Lower lobe of right lung (tissue), 2 donors: ENCODE measurements around the gene BICC1. TPM values are rescaled to one million over a fixed set of nuclear protein-coding genes. Genes with fewer than 3 reads are reported as not detected.
"Not testable (repeated sequence)": the region's sequence is repeated elsewhere in the genome, so short reads cannot be mapped to it uniquely, and the experiment has no call there.

ENCODE experiments used
- ATAC-seq, 2 donors: fragments of 200-7000 bp; cut with Tn5 transposase; one replicate each; pipeline ENCODE4 v1.9.1; 2020 to 2022; ENCODE audit warnings: mild to moderate bottlenecking in 2 of 2, moderate library complexity in 2 of 2
- DNase-seq: peaks from one replicate; pipeline ENCODE4 v3.0.0-alpha.2; 2020
- H3K27ac ChIP-seq: fragments of 200-600 bp; one replicate; pipeline ENCODE4 v1.8.0; 2022
- H3K27me3 ChIP-seq: fragments of 200-600 bp; one replicate; pipeline ENCODE4 v1.8.0; 2022; ENCODE audit warnings: low read depth
- H3K36me3 ChIP-seq: fragments of 200-600 bp; one replicate; pipeline ENCODE4 v1.8.0; 2022; ENCODE audit warnings: mild to moderate bottlenecking
- H3K4me1 ChIP-seq: fragments of 200-600 bp; one replicate; pipeline ENCODE4 v1.8.0; 2022
- H3K4me3 ChIP-seq: fragments of 200-600 bp; one replicate; pipeline ENCODE4 v1.8.0; 2022; ENCODE audit warnings: mild to moderate bottlenecking
- H3K9me3 ChIP-seq: fragments of 200-600 bp; one replicate; pipeline ENCODE4 v1.8.0; 2022
- CTCF ChIP-seq: fragments of 200-600 bp; IDR thresholded peaks from one replicate; pipeline ENCODE4 v1.8.0; 2022; ENCODE audit warnings: antibody characterized with exemption, mild to moderate bottlenecking
- intact Hi-C: fragments of 100-400 bp; cut with DNase I; formaldehyde crosslinking; loops from one replicate; pipeline ENCODE4 v1.11.0; 2022
- total RNA-seq: library from RNA; stranded (reverse); fragmentation: NEBNext Ultra II Directional; extraction: Animal tissue kit (Norgen Biotek cat#: 25700); gene quantifications from one replicate; pipeline ENCODE4 v1.2.1, GENCODE V29; 2021
- donor health status: DM: no; HTN: yes; CAD: no; lungs with severe emphysema.

Gene BICC1
- total RNA-seq, 1 donor from 2014 or later, result 11.0 TPM

- Histone ChIP-seq H3K4me1 (peaks cover 9% of the 10 kb centered on the region), H3K27me3 (no peaks in the 10 kb centered on the region), H3K4me3 (no peak overlapping the region), H3K36me3 (no peaks in the 10 kb centered on the region), H3K9me3 (no peaks in the 10 kb centered on the region), H3K27ac (peak overlapping the region; percentile 46)
- TF ChIP-seq CTCF, result no peak
- intact Hi-C loops, result no loop called here
- DNase-seq (no peak), ATAC-seq (peak; percentile 93 to 96)
Measured at GRCh38 chr10:58856508-58857240, 344.0 kb downstream of the BICC1 start.

DNA sequence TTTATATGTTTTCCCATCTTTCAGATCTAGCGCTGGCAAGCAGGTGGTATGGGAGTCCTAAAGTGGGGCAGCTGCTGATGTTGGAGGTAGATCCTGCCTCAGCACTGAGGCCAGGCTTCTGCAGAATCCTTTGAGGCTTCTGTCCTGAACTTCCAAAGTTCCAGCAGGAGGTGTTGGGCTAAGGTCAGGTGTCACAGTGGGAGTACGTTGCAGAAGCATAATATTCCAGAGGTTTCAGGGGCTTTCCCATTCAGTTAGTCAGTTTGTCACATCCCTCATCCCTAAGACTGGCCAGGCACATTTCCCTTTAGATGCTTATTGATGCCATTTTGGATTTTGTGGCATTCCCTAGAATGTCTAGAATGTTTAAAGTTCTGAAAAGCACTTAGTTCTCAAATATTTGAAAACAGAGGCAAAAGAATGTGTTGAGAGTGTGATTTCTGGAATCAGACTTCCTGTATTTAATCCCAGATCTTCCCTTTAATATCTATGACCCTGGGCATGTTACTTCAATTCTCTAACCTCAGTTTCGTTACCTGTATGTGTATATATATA lies 344.7 kb downstream of the BICC1 start:
- Histone ChIP-seq H3K27ac (peak overlapping the region; percentile 46), H3K4me3 (no peak overlapping the region), H3K9me3 (no peaks in the 10 kb centered on the region), H3K4me1 (peaks cover 9% of the 10 kb centered on the region), H3K27me3 (no peaks in the 10 kb centered on the region), H3K36me3 (no peaks in the 10 kb centered on the region)
- intact Hi-C loops, result no loop called here
- ATAC-seq, result no peak
- no peak for DNase-seq
- no peak for TF ChIP-seq CTCF

- H3K36me3 ChIP-seq, intact Hi-C loops, H3K27ac ChIP-seq, H3K4me1 ChIP-seq, H3K4me3 ChIP-seq, H3K27me3 ChIP-seq, ATAC-seq, H3K9me3 ChIP-seq, DNase-seq: not testable (repeated sequence)
Measured at GRCh38 chr10:58858123-58858522, 345.5 kb downstream of the BICC1 start.

GRCh38 chr10:58859526-58859925 lies 346.9 kb downstream of the BICC1 start:
- Histone ChIP-seq H3K36me3 (no peaks in the 10 kb centered on the region), H3K4me1 (peaks cover 9% of the 10 kb centered on the region), H3K4me3 (no peak overlapping the region), H3K27ac (no peak overlapping the region), H3K27me3 (no peaks in the 10 kb centered on the region), H3K9me3 (no peaks in the 10 kb centered on the region)
- no peak for DNase-seq
- intact Hi-C loops, result no loop called here
- ATAC-seq, result no peak
- TF ChIP-seq CTCF, result no peak

- Histone ChIP-seq H3K27ac (no peak overlapping the region), H3K9me3 (no peaks in the 10 kb centered on the region), H3K4me1 (no peaks in the 10 kb centered on the region), H3K36me3 (no peaks in the 10 kb centered on the region), H3K4me3 (no peak overlapping the region), H3K27me3 (no peaks in the 10 kb centered on the region)
- ATAC-seq (no peak), DNase-seq (no peak)
- intact Hi-C loops, result no loop called here
- no peak for TF ChIP-seq CTCF
Measured at GRCh38 chr10:58867683-58868082, 355.0 kb downstream of the BICC1 start.

- intact Hi-C loops, result no loop called here
- TF ChIP-seq CTCF, result no peak
- Histone ChIP-seq H3K27ac (no peak overlapping the region), H3K27me3 (no peaks in the 10 kb centered on the region), H3K36me3 (no peaks in the 10 kb centered on the region), H3K4me1 (no peaks in the 10 kb centered on the region), H3K9me3 (no peaks in the 10 kb centered on the region), H3K4me3 (no peak overlapping the region)
- ATAC-seq (no peak), DNase-seq (no peak)
Measured at GRCh38 chr10:58868736-58869435, 356.2 kb downstream of the BICC1 start.
